Measurements from ENCODE around the gene PREX1.

The PREX1 gene

GRCh38 chr20:48669946-48670605, 157.7 kb downstream of the PREX1 start:
- TF ChIP-seq POLR2A (IDR thresholded peaks at IDR 0.05; ENCODE audit: low read length): no peak
- TF ChIP-seq GATA1 (IDR thresholded peaks at IDR 0.05; ENCODE audit: low read depth, low read length): no peak
- no peak for DNase-seq

GRCh38 chr20:48668451-48668946, 159.3 kb downstream of the PREX1 start:
- no peak for DNase-seq
- TF ChIP-seq GATA1 (IDR thresholded peaks at IDR 0.05; ENCODE audit: low read depth, low read length): no peak
- TF ChIP-seq POLR2A (IDR thresholded peaks at IDR 0.05; ENCODE audit: low read length): no peak

- no peak for TF ChIP-seq GATA1 (IDR thresholded peaks at IDR 0.05; ENCODE audit: low read depth, low read length)
- TF ChIP-seq POLR2A (IDR thresholded peaks at IDR 0.05; ENCODE audit: low read length): no peak
Measured at GRCh38 chr20:48667889-48668413, 159.8 kb downstream of the PREX1 start.

GRCh38 chr20:48667481-48667880, 160.3 kb downstream of the PREX1 start:
- no peak for TF ChIP-seq GATA1 (IDR thresholded peaks at IDR 0.05; ENCODE audit: low read depth, low read length)
- no peak for TF ChIP-seq POLR2A (IDR thresholded peaks at IDR 0.05; ENCODE audit: low read length)
- no peak for DNase-seq

More at GRCh38 chr20:48667889-48668413, 159.8 kb downstream of the PREX1 start:
- no peak for DNase-seq

GRCh38 chr20:48665785-48666184, 162.0 kb downstream of the PREX1 start:
- DNase-seq: no peak
- TF ChIP-seq POLR2A (IDR thresholded peaks at IDR 0.05; ENCODE audit: low read length) (no peak), GATA1 (IDR thresholded peaks at IDR 0.05; ENCODE audit: low read depth, low read length) (no peak)

- no peak for DNase-seq
- TF ChIP-seq GATA1 (IDR thresholded peaks at IDR 0.05; ENCODE audit: low read depth, low read length) (no peak), POLR2A (IDR thresholded peaks at IDR 0.05; ENCODE audit: low read length) (no peak)
Measured at GRCh38 chr20:48662711-48663110, 165.1 kb downstream of the PREX1 start.

- DNase-seq: no peak
- TF ChIP-seq GATA1 (IDR thresholded peaks at IDR 0.05; ENCODE audit: low read depth, low read length) (no peak), POLR2A (IDR thresholded peaks at IDR 0.05; ENCODE audit: low read length) (no peak)
Measured at GRCh38 chr20:48661575-48662455, 166.0 kb downstream of the PREX1 start.

GRCh38 chr20:48660788-48661187, 167.0 kb downstream of the PREX1 start:
- DNase-seq: no peak
- TF ChIP-seq POLR2A (IDR thresholded peaks at IDR 0.05; ENCODE audit: low read length) (no peak), GATA1 (IDR thresholded peaks at IDR 0.05; ENCODE audit: low read depth, low read length) (no peak)

GRCh38 chr20:48659858-48660257, 167.9 kb downstream of the PREX1 start:
- no peak for TF ChIP-seq POLR2A (IDR thresholded peaks at IDR 0.05; ENCODE audit: low read length)
- no peak for DNase-seq

- DNase-seq: no peak
- TF ChIP-seq POLR2A (IDR thresholded peaks at IDR 0.05; ENCODE audit: low read length) (no peak), GATA1 (IDR thresholded peaks at IDR 0.05; ENCODE audit: low read depth, low read length) (no peak)
Measured at GRCh38 chr20:48658505-48658904, 169.3 kb downstream of the PREX1 start.

- TF ChIP-seq GATA1 (IDR thresholded peaks at IDR 0.05; ENCODE audit: low read depth, low read length): no peak
- no peak for TF ChIP-seq POLR2A (IDR thresholded peaks at IDR 0.05; ENCODE audit: low read length)
- DNase-seq: no peak
Measured at GRCh38 chr20:48658198-48658476, 169.7 kb downstream of the PREX1 start.

GRCh38 chr20:48657426-48658197, 170.2 kb downstream of the PREX1 start:
- DNase-seq: peak; percentile 84 to 91
- TF ChIP-seq GATA1 (IDR thresholded peaks at IDR 0.05; ENCODE audit: low read depth, low read length) (no peak), POLR2A (IDR thresholded peaks at IDR 0.05; ENCODE audit: low read length) (no peak)

GRCh38 chr20:48656661-48657211, 171.1 kb downstream of the PREX1 start:
- peak; percentile 19 to 27 for DNase-seq
- TF ChIP-seq POLR2A (IDR thresholded peaks at IDR 0.05; ENCODE audit: low read length) (no peak), GATA1 (IDR thresholded peaks at IDR 0.05; ENCODE audit: low read depth, low read length) (no peak)

Measured in erythroblast (primary cell).